Measurements from ENCODE around the gene RHO.

DNA sequence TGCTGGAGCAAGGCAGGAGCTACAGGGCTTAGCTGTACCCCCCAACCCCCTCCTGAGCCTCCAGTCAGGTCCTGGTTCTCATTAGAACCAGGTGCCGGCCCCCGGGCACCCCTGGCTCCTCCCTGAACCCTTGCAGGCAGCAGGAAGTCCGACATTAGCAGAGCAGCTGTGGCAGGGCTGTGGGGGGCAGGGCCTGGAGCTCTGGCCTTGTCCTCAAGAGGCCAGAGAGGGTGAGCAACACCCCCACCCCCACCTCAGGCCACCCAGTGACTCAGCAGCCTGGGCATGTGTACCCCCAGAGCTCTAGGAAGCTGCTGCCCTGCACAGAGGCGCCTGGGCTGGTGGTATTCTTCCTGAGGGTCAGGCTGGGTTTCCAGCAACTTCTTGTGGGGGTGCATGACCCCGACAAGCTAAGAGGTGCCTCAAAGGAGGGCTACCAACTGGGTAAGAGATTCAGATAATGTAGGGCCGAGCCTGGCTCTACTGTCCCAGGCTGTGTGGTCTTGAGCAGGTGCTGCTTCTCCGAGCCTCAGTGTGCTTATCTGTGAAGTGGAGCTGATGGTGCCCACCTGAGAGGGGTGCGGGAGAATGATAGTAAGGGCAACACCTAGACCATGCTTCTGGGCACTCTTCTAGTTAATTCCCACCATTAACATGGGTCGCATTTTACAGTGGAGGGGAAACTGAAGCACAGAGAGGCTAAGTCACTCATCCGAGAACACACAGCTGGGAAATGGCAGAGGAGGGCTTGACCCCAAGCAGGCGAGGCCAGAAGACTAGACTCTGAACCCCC lies 30.5 kb downstream of the RHO start:
- TF ChIP-seq, protein P1, sequence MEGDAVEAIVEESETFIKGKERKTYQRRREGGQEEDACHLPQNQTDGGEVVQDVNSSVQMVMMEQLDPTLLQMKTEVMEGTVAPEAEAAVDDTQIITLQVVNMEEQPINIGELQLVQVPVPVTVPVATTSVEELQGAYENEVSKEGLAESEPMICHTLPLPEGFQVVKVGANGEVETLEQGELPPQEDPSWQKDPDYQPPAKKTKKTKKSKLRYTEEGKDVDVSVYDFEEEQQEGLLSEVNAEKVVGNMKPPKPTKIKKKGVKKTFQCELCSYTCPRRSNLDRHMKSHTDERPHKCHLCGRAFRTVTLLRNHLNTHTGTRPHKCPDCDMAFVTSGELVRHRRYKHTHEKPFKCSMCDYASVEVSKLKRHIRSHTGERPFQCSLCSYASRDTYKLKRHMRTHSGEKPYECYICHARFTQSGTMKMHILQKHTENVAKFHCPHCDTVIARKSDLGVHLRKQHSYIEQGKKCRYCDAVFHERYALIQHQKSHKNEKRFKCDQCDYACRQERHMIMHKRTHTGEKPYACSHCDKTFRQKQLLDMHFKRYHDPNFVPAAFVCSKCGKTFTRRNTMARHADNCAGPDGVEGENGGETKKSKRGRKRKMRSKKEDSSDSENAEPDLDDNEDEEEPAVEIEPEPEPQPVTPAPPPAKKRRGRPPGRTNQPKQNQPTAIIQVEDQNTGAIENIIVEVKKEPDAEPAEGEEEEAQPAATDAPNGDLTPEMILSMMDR (conservative IDR thresholded peaks at IDR 0.05; ENCODE audit: low read length) = no peak
- no peak for TF ChIP-seq EZH2phosphoT487 (IDR thresholded peaks at IDR 0.05; ENCODE audit: borderline replicate concordance)
